GM18867 (cell line): ENCODE measurements around the gene OARD1.

ENCODE experiments used
- ATAC-seq: cut with Tn5 transposase; IDR thresholded peaks from one replicate; pipeline ENCODE4 v1.9.1; 2021; ENCODE audit warnings: mild to moderate bottlenecking, moderate library complexity; ENCODE audit not compliant: unreplicated experiment

OARD1 gene

GRCh38 chr6:41050536-41050935 lies 21.6 kb downstream of the OARD1 start:
- no peak for ATAC-seq

- no peak for ATAC-seq
Measured at GRCh38 chr6:41049955-41050354, 22.2 kb downstream of the OARD1 start.

DNA sequence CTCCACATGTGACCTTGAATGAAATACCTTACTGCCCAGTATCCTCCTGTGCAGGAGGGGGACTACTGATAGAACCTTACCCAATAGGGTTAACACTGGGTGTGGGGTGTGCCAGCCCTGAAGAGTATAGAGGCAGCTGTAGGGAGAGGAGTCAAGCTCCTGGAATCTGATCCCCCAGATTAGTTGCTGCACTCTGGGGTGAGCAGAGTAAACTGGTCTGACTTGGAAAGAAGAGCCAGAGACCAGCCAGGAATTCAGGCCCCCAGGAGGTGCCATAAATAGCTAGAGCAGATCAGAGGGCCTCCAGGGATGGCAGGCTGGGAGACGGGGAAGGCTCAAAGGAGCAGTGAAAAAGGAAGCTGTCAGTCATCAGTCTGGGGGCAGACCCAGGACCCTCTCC lies 22.6 kb downstream of the OARD1 start:
- ATAC-seq, result no peak

- ATAC-seq, result no peak
Measured at GRCh38 chr6:41047745-41048732, 24.1 kb downstream of the OARD1 start.

DNA sequence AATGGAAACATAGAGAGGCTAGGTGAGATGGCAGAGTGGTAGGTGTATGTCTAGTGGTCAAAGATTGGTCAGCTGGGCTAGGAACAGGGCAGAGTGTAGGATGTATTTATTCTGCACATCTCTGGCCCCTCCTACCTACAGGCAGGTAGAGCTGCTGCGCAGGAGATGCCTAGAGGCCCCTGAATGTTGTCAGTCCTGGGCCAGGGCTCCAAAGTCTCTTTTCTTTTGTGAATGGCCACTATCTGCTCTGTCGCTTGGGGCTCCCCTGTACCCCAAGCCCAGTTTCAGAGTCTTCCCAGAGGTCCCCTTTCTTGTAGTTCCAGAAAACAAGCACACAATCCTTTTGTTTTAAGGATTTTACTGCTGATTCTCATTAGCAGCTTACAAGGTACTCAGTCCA lies 24.9 kb downstream of the OARD1 start:
- ATAC-seq, result no peak

GRCh38 chr6:41046084-41046483 lies 26.1 kb downstream of the OARD1 start:
- ATAC-seq, result no peak

- ATAC-seq, result no peak
Measured at GRCh38 chr6:41045664-41046063, 26.5 kb downstream of the OARD1 start.

GRCh38 chr6:41043151-41043550 lies 29.0 kb downstream of the OARD1 start:
- no peak for ATAC-seq

DNA sequence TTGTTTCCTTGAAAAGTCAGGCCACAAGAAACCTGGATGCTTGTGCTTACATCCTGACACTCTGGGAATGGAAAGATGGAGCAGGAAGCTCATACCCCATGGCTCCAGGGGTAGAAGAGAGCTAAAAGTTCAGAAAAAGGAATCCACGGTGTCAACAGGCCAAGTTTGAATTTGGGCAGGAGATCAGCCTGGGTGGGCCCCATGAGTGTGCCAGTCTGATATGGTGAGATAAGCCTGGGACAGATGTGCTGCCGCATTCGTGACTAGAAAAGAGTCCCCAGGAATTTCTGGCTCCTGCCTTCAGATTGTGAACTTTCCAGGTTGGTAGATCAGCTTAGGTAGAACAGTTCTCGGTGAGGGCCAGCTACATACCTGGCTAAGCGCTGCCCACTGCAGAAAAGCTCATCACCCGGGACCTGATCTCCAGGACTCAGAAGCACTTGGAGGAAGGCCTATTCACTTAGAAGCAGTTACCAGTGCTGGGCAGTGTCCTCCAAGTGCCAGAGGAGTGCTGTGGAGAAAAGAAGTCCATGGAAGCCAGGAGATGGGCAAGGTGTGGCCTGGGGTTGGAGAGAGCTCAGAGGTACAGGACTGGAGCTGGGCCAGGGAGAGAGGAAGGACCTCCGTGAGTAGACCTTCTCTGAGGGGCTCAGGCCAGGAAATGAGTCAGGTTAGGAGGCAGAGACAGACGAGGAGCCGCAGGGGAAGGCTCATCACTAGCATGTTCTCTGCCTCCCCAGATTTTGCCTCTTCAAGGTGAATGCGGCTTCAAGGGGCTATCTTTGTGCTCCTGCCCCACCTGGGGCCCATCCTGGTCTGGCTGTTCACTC lies 29.7 kb downstream of the OARD1 start, which contains the start of gene TSPO2:
Gene TSPO2, plus strand, starts transcription at position 242 of the 830 bp plus-strand sequence. Its CDS starts 519 bp downstream, at position 761.
- no peak for ATAC-seq

GRCh38 chr6:41040940-41041536 lies 31.1 kb downstream of the OARD1 start:
- no peak for ATAC-seq

DNA sequence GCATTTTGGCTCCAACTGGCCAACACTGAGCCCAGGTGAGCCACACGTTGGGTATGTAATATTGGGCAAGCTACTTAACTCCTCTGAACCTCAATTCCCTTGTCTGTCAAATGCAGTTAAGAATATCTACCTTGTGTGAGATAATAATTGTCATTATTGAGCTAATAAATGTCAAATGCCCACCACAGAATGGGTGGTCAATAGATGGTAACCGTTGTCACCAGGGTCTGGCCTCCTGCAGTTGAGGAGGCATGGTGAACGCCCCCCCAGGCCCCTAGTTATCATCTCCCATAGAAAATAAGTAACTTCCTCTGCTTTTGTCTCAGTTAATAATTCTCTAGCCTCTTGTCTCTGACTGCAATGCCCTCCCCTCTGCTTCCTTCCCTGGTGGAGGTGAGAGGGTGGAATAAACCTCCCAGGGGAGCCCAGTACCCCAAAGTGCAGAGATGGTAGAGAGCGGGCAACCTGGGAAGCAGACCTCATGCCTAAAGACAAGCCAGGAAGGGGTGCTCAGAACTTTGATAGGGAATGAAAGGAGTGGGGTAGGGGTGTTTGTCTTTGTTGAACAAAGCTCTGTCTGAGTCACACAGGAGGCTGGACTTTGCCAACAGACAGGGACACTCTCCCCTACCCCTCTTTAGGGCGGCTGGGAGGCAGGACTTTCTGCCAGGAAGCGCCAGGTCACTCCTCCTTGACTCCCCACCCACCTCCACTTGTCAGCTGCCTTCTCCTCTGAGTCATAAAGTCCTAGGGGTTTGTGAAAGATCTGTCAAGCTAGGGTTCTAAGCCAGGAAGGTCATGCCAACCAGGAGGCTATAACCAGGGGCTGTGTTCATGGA lies 31.8 kb downstream of the OARD1 start:
- ATAC-seq, result no peak

- ATAC-seq, result no peak
Measured at GRCh38 chr6:41039060-41039998, 32.8 kb downstream of the OARD1 start, which contains the start of gene UNC5CL. Gene UNC5CL, minus strand, starts transcription at chr6:41039221. Its CDS starts 4,147 bp downstream, at chr6:41035074.

- ATAC-seq, result no peak
Measured at GRCh38 chr6:41038205-41038604, 34.0 kb downstream of the OARD1 start.

- no peak for ATAC-seq
Measured at GRCh38 chr6:41037107-41037900, 34.9 kb downstream of the OARD1 start.

DNA sequence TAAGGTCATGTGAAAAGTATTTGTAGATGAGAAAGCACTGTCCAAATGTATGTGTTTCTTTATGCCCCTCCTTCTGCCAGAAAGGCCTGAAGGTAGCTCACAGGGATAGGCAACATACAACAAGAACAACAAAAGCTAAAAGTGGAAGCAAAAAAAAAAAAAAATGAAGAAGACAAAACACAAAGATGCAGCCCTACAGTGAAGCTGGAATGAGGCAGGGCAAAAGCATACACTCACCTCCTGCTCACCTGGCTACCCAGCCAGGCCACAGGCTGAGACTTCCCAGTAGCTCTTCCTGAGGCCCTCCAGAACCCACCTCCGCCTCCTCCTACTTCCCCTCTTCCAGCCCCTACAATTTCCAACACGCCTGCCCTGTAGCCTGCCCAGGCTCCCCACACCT lies 35.6 kb downstream of the OARD1 start:
- ATAC-seq, result no peak

GRCh38 chr6:41036186-41036585 lies 36.0 kb downstream of the OARD1 start:
- ATAC-seq, result no peak

GRCh38 chr6:41033776-41034175 lies 38.4 kb downstream of the OARD1 start:
- no peak for ATAC-seq

DNA sequence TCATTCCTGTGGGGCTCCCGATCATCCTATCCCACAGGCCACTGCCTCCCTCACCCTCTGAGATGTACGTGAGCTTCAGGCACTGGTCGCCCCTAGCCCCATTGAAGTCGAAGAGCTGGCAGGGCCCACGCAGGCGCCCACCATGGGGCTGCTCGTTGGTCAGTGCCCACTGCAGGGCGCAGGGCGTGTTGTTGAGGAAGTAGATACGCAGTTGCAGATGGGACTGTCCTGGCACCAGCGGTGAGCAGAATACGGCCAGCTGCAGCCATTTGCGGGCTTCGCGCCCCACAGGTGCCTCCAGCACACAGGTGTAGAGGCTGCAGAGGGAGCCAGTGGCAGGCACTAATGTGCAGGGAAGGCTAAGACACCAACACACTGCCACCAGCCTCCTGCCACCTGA lies 39.3 kb downstream of the OARD1 start:
- no peak for ATAC-seq
